HL-60 (cell line): Measurements from ENCODE around the gene COL23A1.
"Not testable (repeated sequence)": the region's sequence is repeated elsewhere in the genome, so short reads cannot be mapped to it uniquely, and the experiment has no call there.

Experiments
- DNase-seq, 2 experiments: peaks; one replicate each; pipeline ENCODE4 v3.0.0-alpha.2; 2010 to 2020; ENCODE audit warnings: low read depth in 1 of 2, low spot score in 1 of 2
- H3K27ac ChIP-seq: fragments of 250-450 bp; sonication (Bioruptor Pico); replicated peaks from 2 replicates; pipeline ENCODE4 v1.5.1; 2020; ENCODE audit warnings: mild to moderate bottlenecking, moderate library complexity
- H3K27me3 ChIP-seq: fragments of 250-450 bp; sonication (Bioruptor Pico); 2 replicates; pipeline ENCODE4 v1.5.1; 2021; ENCODE audit warnings: mild to moderate bottlenecking, moderate library complexity; ENCODE audit not compliant: insufficient read depth, poor library complexity, severe bottlenecking
- H3K4me3 ChIP-seq: replicated peaks from 2 replicates; pipeline ENCODE4 v1.5.1; 2011; ENCODE audit warnings: mild to moderate bottlenecking, control low read depth, low read length; ENCODE audit not compliant: insufficient read depth
- GABPA ChIP-seq: IDR thresholded peaks from 2 replicates; pipeline ENCODE4 v1.6.1; 2012; ENCODE audit warnings: low read depth
- POLR2AphosphoS5 ChIP-seq: IDR thresholded peaks from 2 replicates; pipeline ENCODE4 v1.6.1; 2012; ENCODE audit warnings: low read depth
- SPI1 ChIP-seq: IDR thresholded peaks from 2 replicates; pipeline ENCODE4 v1.6.1; 2012; ENCODE audit warnings: low read depth, mild to moderate bottlenecking, borderline replicate concordance
- TF ChIP-seq, protein P1 (sequence below): IDR thresholded peaks from 2 replicates; pipeline ENCODE4 v1.6.1; 2012; ENCODE audit warnings: low read depth; ENCODE audit not compliant: insufficient replicate concordance
- TF ChIP-seq, protein P2 (sequence below): IDR thresholded peaks from one replicate; pipeline ENCODE4 v1.5.1; 2011; ENCODE audit warnings: low read length, control low read depth, inconsistent platforms; ENCODE audit not compliant: insufficient read depth

COL23A1 gene

DNA sequence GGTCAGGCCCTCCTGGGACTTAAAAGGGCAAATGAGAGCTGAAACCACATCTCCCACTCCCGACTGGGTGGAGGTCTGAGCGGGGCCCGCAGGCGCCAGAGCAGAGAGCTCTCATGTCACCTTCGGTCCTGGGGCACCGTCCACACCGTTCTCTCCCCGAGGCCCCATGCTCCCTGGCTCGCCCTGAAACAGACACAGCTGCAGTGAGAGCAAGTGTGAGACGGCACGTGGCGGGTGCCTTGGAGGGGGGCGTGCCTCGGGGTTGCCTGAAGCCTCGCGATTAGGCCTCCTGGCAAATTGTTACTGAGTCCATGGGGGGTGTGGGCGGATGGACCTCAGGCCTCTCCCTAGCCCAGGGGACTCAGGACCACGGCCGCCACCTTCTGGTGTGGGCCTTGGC, 333.4 kb downstream of the COL23A1 start:
- DNase-seq = no peak
- no peak for TF ChIP-seq SPI1
- TF ChIP-seq, protein P1, sequence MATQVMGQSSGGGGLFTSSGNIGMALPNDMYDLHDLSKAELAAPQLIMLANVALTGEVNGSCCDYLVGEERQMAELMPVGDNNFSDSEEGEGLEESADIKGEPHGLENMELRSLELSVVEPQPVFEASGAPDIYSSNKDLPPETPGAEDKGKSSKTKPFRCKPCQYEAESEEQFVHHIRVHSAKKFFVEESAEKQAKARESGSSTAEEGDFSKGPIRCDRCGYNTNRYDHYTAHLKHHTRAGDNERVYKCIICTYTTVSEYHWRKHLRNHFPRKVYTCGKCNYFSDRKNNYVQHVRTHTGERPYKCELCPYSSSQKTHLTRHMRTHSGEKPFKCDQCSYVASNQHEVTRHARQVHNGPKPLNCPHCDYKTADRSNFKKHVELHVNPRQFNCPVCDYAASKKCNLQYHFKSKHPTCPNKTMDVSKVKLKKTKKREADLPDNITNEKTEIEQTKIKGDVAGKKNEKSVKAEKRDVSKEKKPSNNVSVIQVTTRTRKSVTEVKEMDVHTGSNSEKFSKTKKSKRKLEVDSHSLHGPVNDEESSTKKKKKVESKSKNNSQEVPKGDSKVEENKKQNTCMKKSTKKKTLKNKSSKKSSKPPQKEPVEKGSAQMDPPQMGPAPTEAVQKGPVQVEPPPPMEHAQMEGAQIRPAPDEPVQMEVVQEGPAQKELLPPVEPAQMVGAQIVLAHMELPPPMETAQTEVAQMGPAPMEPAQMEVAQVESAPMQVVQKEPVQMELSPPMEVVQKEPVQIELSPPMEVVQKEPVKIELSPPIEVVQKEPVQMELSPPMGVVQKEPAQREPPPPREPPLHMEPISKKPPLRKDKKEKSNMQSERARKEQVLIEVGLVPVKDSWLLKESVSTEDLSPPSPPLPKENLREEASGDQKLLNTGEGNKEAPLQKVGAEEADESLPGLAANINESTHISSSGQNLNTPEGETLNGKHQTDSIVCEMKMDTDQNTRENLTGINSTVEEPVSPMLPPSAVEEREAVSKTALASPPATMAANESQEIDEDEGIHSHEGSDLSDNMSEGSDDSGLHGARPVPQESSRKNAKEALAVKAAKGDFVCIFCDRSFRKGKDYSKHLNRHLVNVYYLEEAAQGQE = no peak
- TF ChIP-seq, protein P2, sequence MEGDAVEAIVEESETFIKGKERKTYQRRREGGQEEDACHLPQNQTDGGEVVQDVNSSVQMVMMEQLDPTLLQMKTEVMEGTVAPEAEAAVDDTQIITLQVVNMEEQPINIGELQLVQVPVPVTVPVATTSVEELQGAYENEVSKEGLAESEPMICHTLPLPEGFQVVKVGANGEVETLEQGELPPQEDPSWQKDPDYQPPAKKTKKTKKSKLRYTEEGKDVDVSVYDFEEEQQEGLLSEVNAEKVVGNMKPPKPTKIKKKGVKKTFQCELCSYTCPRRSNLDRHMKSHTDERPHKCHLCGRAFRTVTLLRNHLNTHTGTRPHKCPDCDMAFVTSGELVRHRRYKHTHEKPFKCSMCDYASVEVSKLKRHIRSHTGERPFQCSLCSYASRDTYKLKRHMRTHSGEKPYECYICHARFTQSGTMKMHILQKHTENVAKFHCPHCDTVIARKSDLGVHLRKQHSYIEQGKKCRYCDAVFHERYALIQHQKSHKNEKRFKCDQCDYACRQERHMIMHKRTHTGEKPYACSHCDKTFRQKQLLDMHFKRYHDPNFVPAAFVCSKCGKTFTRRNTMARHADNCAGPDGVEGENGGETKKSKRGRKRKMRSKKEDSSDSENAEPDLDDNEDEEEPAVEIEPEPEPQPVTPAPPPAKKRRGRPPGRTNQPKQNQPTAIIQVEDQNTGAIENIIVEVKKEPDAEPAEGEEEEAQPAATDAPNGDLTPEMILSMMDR = no peak
- TF ChIP-seq GABPA = no peak
- no peak for TF ChIP-seq POLR2AphosphoS5
- H3K4me3 ChIP-seq = no peak overlapping the region
- no peaks in the 10 kb centered on the region for H3K27me3 ChIP-seq
- H3K27ac ChIP-seq = no peak overlapping the region

DNA sequence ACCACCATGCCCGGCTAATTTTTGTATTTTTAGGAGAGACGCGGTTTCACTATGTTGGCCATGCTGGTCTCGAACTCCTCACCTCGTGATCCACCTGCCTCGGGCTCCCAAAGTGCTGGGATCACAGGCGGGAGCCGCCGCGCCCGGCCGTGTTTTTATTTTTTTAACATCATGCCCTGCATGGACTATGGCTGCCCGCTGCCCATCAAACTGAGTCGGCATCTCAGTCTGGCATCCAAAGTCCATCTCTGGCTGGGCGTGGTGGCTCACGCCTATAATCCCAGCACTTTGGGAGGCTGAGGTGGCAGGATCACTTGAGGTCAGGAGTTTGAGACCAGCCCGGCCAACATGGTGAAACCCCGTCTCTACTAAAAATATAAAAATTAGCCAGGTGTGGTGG, 336.6 kb downstream of the COL23A1 start:
- not testable (repeated sequence) for DNase-seq, H3K27me3 ChIP-seq, H3K4me3 ChIP-seq, H3K27ac ChIP-seq

DNA sequence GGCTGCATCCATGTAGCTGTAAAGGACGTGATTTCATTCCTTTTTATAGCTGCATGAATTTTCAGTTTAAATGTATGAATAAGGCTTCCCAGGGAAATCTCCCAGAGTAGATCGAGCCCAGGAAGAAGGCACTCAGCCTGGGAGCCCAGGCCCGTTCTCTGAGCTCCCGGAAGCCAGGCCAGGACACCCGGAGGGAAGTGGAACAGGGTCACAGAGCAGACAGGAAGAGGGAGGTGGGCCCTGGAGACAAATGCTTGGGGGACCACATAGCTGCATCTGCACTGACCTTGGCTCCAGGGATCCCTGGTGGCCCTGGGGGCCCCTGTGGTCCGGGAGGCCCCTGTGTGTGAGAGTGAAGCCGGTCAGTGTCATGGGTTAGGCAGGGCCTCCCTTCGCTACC, 337.9 kb downstream of the COL23A1 start:
- no peak overlapping the region for H3K4me3 ChIP-seq
- no peak overlapping the region for H3K27ac ChIP-seq
- DNase-seq = no peak
- H3K27me3 ChIP-seq = no peaks in the 10 kb centered on the region
- TF ChIP-seq POLR2AphosphoS5 (no peak), SPI1 (no peak), GABPA (no peak)
- TF ChIP-seq, protein P2 = no peak
- TF ChIP-seq, protein P1 = no peak

DNA sequence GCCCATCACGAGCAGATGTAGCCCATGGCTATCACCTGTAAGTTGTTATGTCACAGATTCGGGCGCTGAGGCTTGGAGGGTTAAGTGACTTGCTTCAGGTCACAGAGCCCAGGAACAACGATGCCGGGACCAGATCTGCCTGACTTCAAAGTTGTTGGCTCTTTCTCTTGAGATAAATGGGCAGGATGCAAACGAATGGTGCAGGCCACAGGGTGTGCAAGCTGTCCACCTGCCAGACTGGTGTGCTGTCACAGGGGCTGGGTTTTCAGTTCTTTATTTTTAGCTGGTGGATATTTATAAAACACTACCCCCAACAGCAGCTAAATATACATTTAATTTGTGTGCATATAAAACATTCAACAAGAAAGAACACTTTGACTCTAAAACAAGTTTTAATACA, 339.9 kb downstream of the COL23A1 start:
- no peak for TF ChIP-seq SPI1
- no peak for TF ChIP-seq GABPA
- Histone ChIP-seq H3K27ac (no peak overlapping the region), H3K27me3 (no peaks in the 10 kb centered on the region), H3K4me3 (no peak overlapping the region)
- DNase-seq = no peak

DNA sequence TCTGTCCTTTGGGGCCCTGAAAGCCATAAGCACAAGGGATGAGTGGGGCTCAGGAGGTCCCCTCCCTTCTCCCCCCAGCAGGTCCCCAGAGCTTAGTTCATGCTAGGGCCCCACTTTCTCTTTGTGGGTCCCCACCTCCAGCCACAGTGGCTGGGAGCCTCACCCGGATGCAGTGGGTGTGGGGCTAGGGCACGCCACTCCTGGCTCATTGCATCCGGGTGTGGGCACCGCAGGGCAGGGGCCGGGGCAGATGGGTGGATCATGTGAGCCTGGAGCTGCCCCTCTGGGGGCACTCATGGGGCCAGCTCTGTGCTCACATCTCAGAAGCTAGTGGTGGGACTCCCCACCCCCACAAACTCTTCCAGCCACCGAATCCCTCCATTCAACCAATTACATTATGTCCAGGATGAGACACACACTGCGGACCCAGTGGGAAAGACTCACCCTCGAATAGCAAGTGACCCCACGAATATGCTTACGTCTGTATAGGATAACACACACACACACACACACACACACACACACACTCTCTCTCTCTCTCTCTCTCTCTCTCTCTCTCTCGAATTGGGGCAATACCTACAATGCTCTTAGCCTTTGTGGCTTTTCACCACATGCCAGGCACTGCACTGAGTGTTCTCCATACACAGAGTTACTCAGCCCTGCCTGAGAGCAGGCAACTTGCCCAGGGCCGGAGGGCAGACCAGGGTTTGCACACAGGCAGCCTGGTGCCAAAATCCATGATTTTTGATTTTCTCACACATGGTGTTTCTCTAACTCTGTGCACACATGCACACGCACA, 340.8 kb downstream of the COL23A1 start:
- Histone ChIP-seq H3K27me3 (no peaks in the 10 kb centered on the region), H3K27ac (no peak overlapping the region), H3K4me3 (no peak overlapping the region)
- no peak for DNase-seq
- TF ChIP-seq GABPA = no peak
- TF ChIP-seq, protein P1 = no peak
- TF ChIP-seq SPI1 = no peak
- TF ChIP-seq, protein P2 = no peak
- no peak for TF ChIP-seq POLR2AphosphoS5
